DND-41 (cell line): ENCODE data around the gene CSNK1G2.

Source experiments
- ATAC-seq: fragments of 200-7000 bp; cut with Tn5 transposase; 3 replicates; pipeline ENCODE4 v1.9.1; 2021; ENCODE audit warnings: low read depth; ENCODE audit not compliant: insufficient read depth
- DNase-seq: peaks from one replicate; pipeline ENCODE4 v3.0.0-alpha.2; 2020
- H2AFZ ChIP-seq: 2 replicates; pipeline ENCODE4 v1.6.0; 2012; ENCODE audit warnings: low read depth, low read length
- H3K27ac ChIP-seq: 2 replicates; pipeline ENCODE4 v1.5.1; 2012; ENCODE audit warnings: low read length, inconsistent platforms
- H3K27me3 ChIP-seq: fragments of 200-600 bp; sonication (generic); 2 replicates; pipeline ENCODE4 v1.6.0; 2012; ENCODE audit warnings: low read length, mild to moderate bottlenecking, inconsistent platforms; ENCODE audit not compliant: insufficient read depth, poor library complexity
- H3K36me3 ChIP-seq: 2 replicates; pipeline ENCODE4 v1.5.1; 2012; ENCODE audit warnings: low read length, inconsistent platforms; ENCODE audit not compliant: insufficient read depth
- H3K4me1 ChIP-seq: 2 replicates; pipeline ENCODE4 v1.5.1; 2012; ENCODE audit warnings: mild to moderate bottlenecking, low read length; ENCODE audit not compliant: insufficient read depth
- H3K4me2 ChIP-seq: 2 replicates; pipeline ENCODE4 v1.6.0; 2012; ENCODE audit warnings: mild to moderate bottlenecking, moderate library complexity, low read length, inconsistent platforms; ENCODE audit not compliant: insufficient read depth
- H3K4me3 ChIP-seq, 2 experiments: fragments of 200-600 bp in 1 of 2; shearing (Covaris generic) in 1 of 2; 2 replicates each; pipeline ENCODE4 v1.5.1; 2012 to 2016; ENCODE audit warnings: inconsistent platforms in 2 of 2, low read length in 2 of 2, mild to moderate bottlenecking in 2 of 2, low read depth in 1 of 2, moderate library complexity in 1 of 2
- H3K79me2 ChIP-seq: 2 replicates; pipeline ENCODE4 v1.6.0; 2012; ENCODE audit warnings: low read length, inconsistent platforms; ENCODE audit not compliant: insufficient read depth
- H3K9ac ChIP-seq: 2 replicates; pipeline ENCODE4 v1.6.0; 2012; ENCODE audit warnings: low read depth, mild to moderate bottlenecking, inconsistent platforms, low read length, moderate library complexity
- H3K9me3 ChIP-seq: 2 replicates; pipeline ENCODE4 v1.5.1; 2012; ENCODE audit warnings: low read length, moderate library complexity, mild to moderate bottlenecking, inconsistent platforms; ENCODE audit not compliant: insufficient read depth, severe bottlenecking
- H4K20me1 ChIP-seq: 2 replicates; pipeline ENCODE4 v1.6.0; 2012; ENCODE audit warnings: low read length; ENCODE audit not compliant: insufficient read depth
- EZH2 ChIP-seq: IDR thresholded peaks from 3 replicates; pipeline ENCODE4 v1.6.1; 2012; ENCODE audit warnings: borderline replicate concordance, low read depth, mild to moderate bottlenecking, moderate library complexity, low read length, inconsistent platforms; ENCODE audit not compliant: severe bottlenecking
- TF ChIP-seq, protein P1 (sequence below): IDR thresholded peaks from 2 replicates; pipeline ENCODE4 v1.5.1; 2012; ENCODE audit warnings: borderline replicate concordance, low read length, moderate library complexity, mild to moderate bottlenecking; ENCODE audit not compliant: poor library complexity, severe bottlenecking; ENCODE audit errors: extremely low read depth

CSNK1G2 gene

DNA sequence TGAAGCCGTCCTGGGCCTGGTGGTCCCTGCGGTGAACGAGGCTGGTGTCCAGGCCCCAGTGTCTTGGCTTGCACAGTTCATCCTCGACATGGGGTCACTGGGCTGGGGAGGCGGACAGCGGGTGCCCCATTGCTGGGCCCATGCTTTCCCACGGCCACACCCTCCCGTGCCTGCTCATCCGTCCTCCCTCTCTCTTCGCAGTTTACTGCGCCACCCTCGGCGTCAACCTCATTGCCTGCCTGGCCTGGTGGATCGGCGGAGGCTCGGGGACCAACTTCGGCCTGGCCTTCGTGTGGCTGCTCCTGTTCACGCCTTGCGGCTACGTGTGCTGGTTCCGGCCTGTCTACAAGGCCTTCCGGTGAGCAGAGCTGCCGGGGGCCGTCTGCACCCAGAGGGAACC lies 23.0 kb upstream of the CSNK1G2 start:
- Histone ChIP-seq H3K9ac (no peak overlapping the region), H3K4me2 (no peak overlapping the region), H3K36me3 (peaks cover 66% of the 10 kb centered on the region), H4K20me1 (peaks cover 25% of the 10 kb centered on the region), H3K4me1 (no peaks in the 10 kb centered on the region), H2AFZ (no peak overlapping the region), H3K27me3 (no peaks in the 10 kb centered on the region), H3K4me3 (no peak overlapping the region), H3K27ac (no peak overlapping the region), H3K9me3 (no peaks in the 10 kb centered on the region), H3K79me2 (peaks cover 20% of the 10 kb centered on the region)
- ATAC-seq (no peak), DNase-seq (no peak)
- TF ChIP-seq EZH2: no peak
- TF ChIP-seq, protein P1, sequence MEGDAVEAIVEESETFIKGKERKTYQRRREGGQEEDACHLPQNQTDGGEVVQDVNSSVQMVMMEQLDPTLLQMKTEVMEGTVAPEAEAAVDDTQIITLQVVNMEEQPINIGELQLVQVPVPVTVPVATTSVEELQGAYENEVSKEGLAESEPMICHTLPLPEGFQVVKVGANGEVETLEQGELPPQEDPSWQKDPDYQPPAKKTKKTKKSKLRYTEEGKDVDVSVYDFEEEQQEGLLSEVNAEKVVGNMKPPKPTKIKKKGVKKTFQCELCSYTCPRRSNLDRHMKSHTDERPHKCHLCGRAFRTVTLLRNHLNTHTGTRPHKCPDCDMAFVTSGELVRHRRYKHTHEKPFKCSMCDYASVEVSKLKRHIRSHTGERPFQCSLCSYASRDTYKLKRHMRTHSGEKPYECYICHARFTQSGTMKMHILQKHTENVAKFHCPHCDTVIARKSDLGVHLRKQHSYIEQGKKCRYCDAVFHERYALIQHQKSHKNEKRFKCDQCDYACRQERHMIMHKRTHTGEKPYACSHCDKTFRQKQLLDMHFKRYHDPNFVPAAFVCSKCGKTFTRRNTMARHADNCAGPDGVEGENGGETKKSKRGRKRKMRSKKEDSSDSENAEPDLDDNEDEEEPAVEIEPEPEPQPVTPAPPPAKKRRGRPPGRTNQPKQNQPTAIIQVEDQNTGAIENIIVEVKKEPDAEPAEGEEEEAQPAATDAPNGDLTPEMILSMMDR: no peak

DNA sequence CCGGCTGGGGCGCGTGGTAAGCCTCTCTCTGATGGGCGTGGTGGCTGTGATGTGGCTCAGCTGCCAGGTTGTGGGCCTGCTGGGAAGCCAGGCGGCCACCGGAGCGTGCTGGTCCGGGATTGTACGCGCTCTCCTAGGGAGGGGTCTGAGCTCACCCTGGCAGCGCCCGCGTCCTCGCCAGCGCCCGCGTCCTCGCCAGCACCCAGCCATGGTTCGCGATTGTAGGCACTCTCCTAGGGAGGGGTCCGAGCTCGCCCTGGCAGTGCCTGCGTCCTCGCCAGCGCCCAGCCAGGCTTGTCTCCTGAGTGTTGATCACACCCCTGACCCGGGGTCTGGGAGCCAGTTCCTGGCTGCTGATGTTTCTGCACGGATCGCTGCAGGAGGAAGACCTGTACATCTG lies 22.0 kb upstream of the CSNK1G2 start:
- Histone ChIP-seq H3K36me3 (peaks cover 62% of the 10 kb centered on the region), H3K4me1 (no peaks in the 10 kb centered on the region), H3K4me2 (no peak overlapping the region), H2AFZ (no peak overlapping the region), H3K27ac (no peak overlapping the region), H3K9ac (no peak overlapping the region), H3K9me3 (no peaks in the 10 kb centered on the region), H3K27me3 (no peaks in the 10 kb centered on the region), H3K79me2 (peaks cover 9% of the 10 kb centered on the region), H3K4me3 (no peak overlapping the region), H4K20me1 (peaks cover 15% of the 10 kb centered on the region)
- TF ChIP-seq, protein P1: no peak
- no peak for TF ChIP-seq EZH2
- no peak for DNase-seq
- ATAC-seq: no peak

- no peak overlapping the region for H3K4me3 ChIP-seq
- H3K9me3 ChIP-seq: no peaks in the 10 kb centered on the region
- ATAC-seq (no peak), DNase-seq (no peak)
- H3K36me3 ChIP-seq: peaks cover 57% of the 10 kb centered on the region
- no peaks in the 10 kb centered on the region; the same call in 1 of the 2 replicates for H4K20me1 ChIP-seq
- no peak overlapping the region for H2AFZ ChIP-seq
- H3K4me2 ChIP-seq: no peak overlapping the region
- no peaks in the 10 kb centered on the region for H3K79me2 ChIP-seq
- TF ChIP-seq EZH2: no peak
- TF ChIP-seq, protein P1: no peak
- H3K27ac ChIP-seq: no peak overlapping the region
- H3K4me1 ChIP-seq: no peaks in the 10 kb centered on the region
- H3K9ac ChIP-seq: no peak overlapping the region
- H3K27me3 ChIP-seq: no peaks in the 10 kb centered on the region
These were observed 20.3 kb upstream of the CSNK1G2 start for GRCh38 chr19:1920644-1921043.

GRCh38 chr19:1921326-1921725 lies 19.6 kb upstream of the CSNK1G2 start:
- no peak for DNase-seq

More at GRCh38 chr19:1921326-1921725, 19.6 kb upstream of the CSNK1G2 start:
- Histone ChIP-seq H3K79me2 (no peaks in the 10 kb centered on the region), H4K20me1 (no peaks in the 10 kb centered on the region; the same call in 1 of the 2 replicates), H3K9me3 (no peaks in the 10 kb centered on the region), H3K36me3 (peaks cover 57% of the 10 kb centered on the region), H3K27ac (no peak overlapping the region), H2AFZ (no peak overlapping the region), H3K27me3 (no peaks in the 10 kb centered on the region), H3K4me3 (no peak overlapping the region), H3K4me2 (no peak overlapping the region), H3K4me1 (no peaks in the 10 kb centered on the region), H3K9ac (no peak overlapping the region)
- no peak for TF ChIP-seq EZH2
- TF ChIP-seq, protein P1: no peak
- ATAC-seq: no peak
